SU-DHL-6 (cell line): ENCODE results near the gene CCL20.

ENCODE experiments used
- H2AFZ ChIP-seq: fragments of 200-600 bp; sonication (generic); 2 replicates; pipeline ENCODE4 v1.6.1; 2014; ENCODE audit warnings: low read depth, mild to moderate bottlenecking, moderate library complexity, mixed read lengths, antibody characterized with exemption, low read length; ENCODE audit not compliant: severe bottlenecking
- H3F3A ChIP-seq: fragments of 200-600 bp; shearing (Covaris generic); 2 replicates; pipeline ENCODE4 v1.6.0; 2016; ENCODE audit warnings: antibody characterized with exemption, mild to moderate bottlenecking; ENCODE audit not compliant: insufficient read depth
- H3K27ac ChIP-seq: fragments of 200-600 bp; sonication (generic); 2 replicates; pipeline ENCODE4 v1.5.1; 2016; ENCODE audit warnings: low read depth, mild to moderate bottlenecking, low read length, moderate library complexity, mixed read lengths
- H3K27me3 ChIP-seq: fragments of 200-600 bp; sonication (generic), shearing (Covaris generic); 2 replicates; pipeline ENCODE4 v1.6.0; 2014; ENCODE audit warnings: mild to moderate bottlenecking, low read length
- H3K36me3 ChIP-seq: fragments of 200-600 bp; sonication (generic); 2 replicates; pipeline ENCODE4 v1.6.1; 2014; ENCODE audit warnings: mild to moderate bottlenecking, low read length, mixed read lengths
- H3K4me2 ChIP-seq: fragments of 300-600, 200-600 bp; shearing (Covaris generic), sonication (generic); 2 replicates; pipeline ENCODE4 v1.6.0; 2014; ENCODE audit warnings: low read length, low read depth, mild to moderate bottlenecking; ENCODE audit not compliant: poor library complexity, severe bottlenecking
- H3K4me3 ChIP-seq: fragments of 200-600 bp; sonication (generic); 2 replicates; pipeline ENCODE4 v1.5.1; 2014; ENCODE audit warnings: antibody characterized with exemption, low read length, mild to moderate bottlenecking, mixed read lengths; ENCODE audit not compliant: insufficient read depth, poor library complexity, severe bottlenecking
- H3K79me2 ChIP-seq: fragments of 200-600 bp; sonication (generic); 2 replicates; pipeline ENCODE4 v1.6.1; 2014; ENCODE audit warnings: mild to moderate bottlenecking, low read length, moderate library complexity; ENCODE audit not compliant: insufficient read depth
- H3K9ac ChIP-seq: fragments of 200-600 bp; sonication (generic); 2 replicates; pipeline ENCODE4 v1.7.0; 2014; ENCODE audit warnings: mild to moderate bottlenecking, low read length
- H3K9me2 ChIP-seq: fragments of 200-600 bp; sonication (generic); replicated peaks from 2 replicates; pipeline ENCODE4 v1.6.1; 2014; ENCODE audit warnings: low read length; ENCODE audit not compliant: insufficient read depth
- H3K9me3 ChIP-seq: fragments of 200-600 bp; sonication (generic); 2 replicates; pipeline ENCODE4 v1.6.1; 2014; ENCODE audit warnings: low read length, mixed read lengths; ENCODE audit not compliant: insufficient read depth
- H4K20me1 ChIP-seq: fragments of 200-600 bp; sonication (generic); 2 replicates; pipeline ENCODE4 v1.6.1; 2014; ENCODE audit warnings: low read depth, mild to moderate bottlenecking, antibody characterized with exemption, low read length, moderate library complexity, mixed read lengths
- EZH2phosphoT487 ChIP-seq: fragments of 200-600 bp; sonication (generic), shearing (Covaris generic); conservative IDR thresholded peaks from 2 replicates; pipeline ENCODE4 v1.6.1; 2018; ENCODE audit warnings: mild to moderate bottlenecking, antibody characterized with exemption, low read length, moderate library complexity, mixed read lengths
- TF ChIP-seq, protein P1 (sequence below): fragments of 200-600 bp; sonication (generic); IDR thresholded peaks from one replicate; pipeline ENCODE4 v1.5.1; 2017; ENCODE audit warnings: antibody characterized with exemption, mild to moderate bottlenecking, low read length, moderate library complexity; ENCODE audit not compliant: insufficient read depth, poor library complexity, severe bottlenecking

CCL20 gene

DNA sequence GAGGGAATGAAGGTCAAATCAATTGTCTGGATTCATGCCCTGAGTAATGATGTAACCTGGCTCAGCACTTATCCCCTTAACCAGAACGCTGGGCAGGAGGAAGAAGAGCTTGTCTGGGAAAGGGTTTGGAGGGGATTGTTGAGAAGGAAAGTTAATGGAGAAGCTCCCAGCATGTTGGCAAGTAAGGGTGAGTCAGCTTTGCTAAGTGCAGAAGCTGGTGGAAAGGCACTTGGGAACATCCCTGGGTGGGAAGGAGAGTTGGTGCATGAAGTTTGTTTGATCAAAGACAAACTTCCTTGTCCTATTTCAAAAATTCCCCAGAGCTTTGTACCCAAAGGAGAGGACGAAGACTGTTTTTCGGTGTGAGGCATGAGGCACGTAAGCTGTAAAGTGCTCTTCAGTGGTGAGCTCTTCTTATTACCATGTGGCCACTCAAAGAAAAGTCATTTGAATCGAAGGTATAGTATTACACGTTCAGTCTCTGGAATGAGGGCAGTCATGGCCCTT, 40.2 kb downstream of the CCL20 start:
- H3K27me3 ChIP-seq: no peaks in the 10 kb centered on the region
- H3K79me2 ChIP-seq: no peaks in the 10 kb centered on the region
- no peak overlapping the region for H3K4me2 ChIP-seq
- H3K9me3 ChIP-seq: no peaks in the 10 kb centered on the region
- TF ChIP-seq, protein P1, sequence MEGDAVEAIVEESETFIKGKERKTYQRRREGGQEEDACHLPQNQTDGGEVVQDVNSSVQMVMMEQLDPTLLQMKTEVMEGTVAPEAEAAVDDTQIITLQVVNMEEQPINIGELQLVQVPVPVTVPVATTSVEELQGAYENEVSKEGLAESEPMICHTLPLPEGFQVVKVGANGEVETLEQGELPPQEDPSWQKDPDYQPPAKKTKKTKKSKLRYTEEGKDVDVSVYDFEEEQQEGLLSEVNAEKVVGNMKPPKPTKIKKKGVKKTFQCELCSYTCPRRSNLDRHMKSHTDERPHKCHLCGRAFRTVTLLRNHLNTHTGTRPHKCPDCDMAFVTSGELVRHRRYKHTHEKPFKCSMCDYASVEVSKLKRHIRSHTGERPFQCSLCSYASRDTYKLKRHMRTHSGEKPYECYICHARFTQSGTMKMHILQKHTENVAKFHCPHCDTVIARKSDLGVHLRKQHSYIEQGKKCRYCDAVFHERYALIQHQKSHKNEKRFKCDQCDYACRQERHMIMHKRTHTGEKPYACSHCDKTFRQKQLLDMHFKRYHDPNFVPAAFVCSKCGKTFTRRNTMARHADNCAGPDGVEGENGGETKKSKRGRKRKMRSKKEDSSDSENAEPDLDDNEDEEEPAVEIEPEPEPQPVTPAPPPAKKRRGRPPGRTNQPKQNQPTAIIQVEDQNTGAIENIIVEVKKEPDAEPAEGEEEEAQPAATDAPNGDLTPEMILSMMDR: no peak
- TF ChIP-seq EZH2phosphoT487: no peak
- H3K27ac ChIP-seq: no peak overlapping the region
- no peak overlapping the region for H3K9ac ChIP-seq
- no peaks in the 10 kb centered on the region for H3K36me3 ChIP-seq
- no peaks in the 10 kb centered on the region for H3F3A ChIP-seq
- H2AFZ ChIP-seq: no peak overlapping the region
- H3K4me3 ChIP-seq: no peak overlapping the region
- no peaks in the 10 kb centered on the region for H3K9me2 ChIP-seq
- no peaks in the 10 kb centered on the region for H4K20me1 ChIP-seq

DNA sequence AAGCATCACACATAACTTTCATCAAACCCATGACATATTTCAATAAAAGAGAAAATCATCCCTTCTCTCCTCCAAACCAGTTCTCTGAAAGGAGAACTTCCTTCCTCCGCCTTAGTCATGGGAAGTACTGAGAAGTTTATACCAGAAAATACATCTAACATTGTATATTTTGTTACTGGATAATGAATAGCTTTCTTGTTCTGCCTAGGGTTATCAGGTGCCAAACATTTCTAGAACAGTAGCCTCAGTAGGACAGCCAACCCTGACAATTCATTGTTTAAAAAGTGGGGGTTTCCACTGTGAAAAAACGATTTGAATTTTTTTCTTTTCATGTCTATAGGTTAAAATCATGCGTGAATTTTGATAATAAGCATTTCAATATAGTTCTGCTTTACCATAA, 41.8 kb downstream of the CCL20 start:
- Histone ChIP-seq H3F3A (no peaks in the 10 kb centered on the region), H3K27ac (no peak overlapping the region), H4K20me1 (no peaks in the 10 kb centered on the region), H3K9me2 (no peaks in the 10 kb centered on the region), H3K4me2 (no peak overlapping the region), H3K36me3 (no peaks in the 10 kb centered on the region), H3K4me3 (no peak overlapping the region), H3K9me3 (no peaks in the 10 kb centered on the region), H3K27me3 (no peaks in the 10 kb centered on the region), H3K79me2 (no peaks in the 10 kb centered on the region), H2AFZ (no peak overlapping the region), H3K9ac (no peak overlapping the region)
- TF ChIP-seq, protein P1: no peak
- no peak for TF ChIP-seq EZH2phosphoT487

DNA sequence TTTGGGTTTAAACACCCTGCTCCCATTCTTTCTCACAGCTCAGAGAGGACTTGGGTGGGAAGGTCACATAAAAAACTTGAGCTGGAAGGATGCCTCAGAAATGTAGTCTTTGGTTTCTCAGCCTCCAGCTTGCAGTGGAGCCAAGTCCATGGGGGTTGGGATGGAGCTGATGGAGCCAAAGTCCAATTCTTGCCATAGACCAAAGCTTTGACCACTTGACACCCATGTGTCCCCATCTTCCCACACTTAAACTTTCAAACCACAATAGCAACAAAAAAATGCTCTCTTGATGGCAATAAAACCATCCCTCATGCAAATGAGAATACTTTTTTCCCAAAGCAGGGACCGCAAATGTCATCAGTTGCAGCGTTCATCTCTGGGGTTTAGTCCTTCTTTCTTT, 43.1 kb downstream of the CCL20 start:
- Histone ChIP-seq H4K20me1 (no peaks in the 10 kb centered on the region), H3K4me2 (no peak overlapping the region), H2AFZ (no peak overlapping the region), H3K27ac (no peak overlapping the region), H3K9me2 (no peaks in the 10 kb centered on the region), H3K9ac (no peak overlapping the region), H3K9me3 (no peaks in the 10 kb centered on the region), H3K27me3 (no peaks in the 10 kb centered on the region), H3K79me2 (no peaks in the 10 kb centered on the region), H3K36me3 (no peaks in the 10 kb centered on the region), H3F3A (no peaks in the 10 kb centered on the region), H3K4me3 (no peak overlapping the region)
- no peak for TF ChIP-seq EZH2phosphoT487
- TF ChIP-seq, protein P1: no peak
